Hematopoietic multipotent progenitor cell treated with erythropoietin and hydrocortisone succinate and interleukin-3 and kit ligand, for 8 days (in vitro differentiated cells): ENCODE data around the gene PLXNA4.

Experiments
- DNase-seq: peaks from one replicate; pipeline ENCODE4 v3.0.0-alpha.2; 2015

PLXNA4 gene

DNA sequence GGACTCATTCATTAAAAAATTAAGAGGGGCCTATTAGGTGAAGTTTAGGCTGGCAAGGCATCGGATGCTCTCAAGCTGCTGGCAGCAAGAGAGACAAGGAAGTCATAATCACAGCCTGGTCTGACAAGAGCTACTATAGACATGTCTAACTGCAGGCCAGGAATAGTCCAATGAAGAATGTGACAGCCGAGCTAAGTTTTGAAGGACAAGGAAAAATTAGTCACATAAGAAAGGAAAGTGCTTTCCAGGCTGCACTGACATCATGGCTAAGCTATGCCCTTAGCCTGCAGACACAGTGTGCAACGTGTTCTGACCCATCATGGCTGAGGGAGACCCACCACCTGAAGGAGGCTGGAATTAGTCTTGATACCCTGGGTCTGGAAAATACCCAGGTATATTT is 281.1 kb downstream of the PLXNA4 start:
- no peak for DNase-seq

- no peak for DNase-seq
Measured at GRCh38 chr7:132292803-132293202, 283.5 kb downstream of the PLXNA4 start.

- no peak for DNase-seq
Measured at GRCh38 chr7:132291481-132291880, 284.8 kb downstream of the PLXNA4 start.

DNA sequence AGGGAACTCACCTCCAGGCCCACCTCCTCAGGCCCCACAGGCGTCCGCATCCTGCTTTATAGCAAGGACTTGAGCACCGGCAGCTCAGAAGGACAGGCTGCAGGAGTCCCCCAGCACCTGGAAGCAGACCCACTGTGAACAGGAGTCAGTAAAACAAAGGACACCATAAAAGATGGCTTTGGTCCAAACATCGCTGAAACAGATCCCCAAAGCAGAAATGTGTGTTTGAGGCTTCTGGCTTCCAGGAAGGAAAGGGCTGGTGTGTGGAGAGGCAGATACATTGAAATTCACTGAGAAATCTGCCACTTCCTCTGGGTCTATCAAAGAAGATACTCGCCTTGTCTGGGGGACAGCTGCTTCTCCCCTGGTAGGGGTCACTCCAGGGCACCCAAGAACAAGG is 286.2 kb downstream of the PLXNA4 start:
- DNase-seq, result no peak

DNA sequence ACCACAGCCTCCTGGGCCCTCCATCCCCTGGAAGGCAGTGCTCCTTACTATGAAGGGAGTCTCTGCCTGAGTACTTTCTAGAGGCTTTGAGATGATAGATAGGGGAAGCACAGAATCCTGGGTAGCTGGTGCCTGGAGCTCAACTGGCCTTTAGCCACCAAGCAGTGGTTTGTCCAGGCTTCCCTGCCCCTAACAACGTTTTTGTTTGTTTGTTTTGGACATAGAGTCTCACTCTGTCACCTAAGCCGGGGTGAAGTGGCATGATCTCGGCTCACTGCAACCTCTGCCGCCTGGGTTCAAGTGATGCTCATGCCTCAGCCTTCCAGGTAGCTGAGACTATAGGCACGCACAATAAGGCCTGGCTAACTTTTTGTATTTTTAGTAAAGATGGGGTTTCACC is 289.4 kb downstream of the PLXNA4 start:
- no peak for DNase-seq

DNA sequence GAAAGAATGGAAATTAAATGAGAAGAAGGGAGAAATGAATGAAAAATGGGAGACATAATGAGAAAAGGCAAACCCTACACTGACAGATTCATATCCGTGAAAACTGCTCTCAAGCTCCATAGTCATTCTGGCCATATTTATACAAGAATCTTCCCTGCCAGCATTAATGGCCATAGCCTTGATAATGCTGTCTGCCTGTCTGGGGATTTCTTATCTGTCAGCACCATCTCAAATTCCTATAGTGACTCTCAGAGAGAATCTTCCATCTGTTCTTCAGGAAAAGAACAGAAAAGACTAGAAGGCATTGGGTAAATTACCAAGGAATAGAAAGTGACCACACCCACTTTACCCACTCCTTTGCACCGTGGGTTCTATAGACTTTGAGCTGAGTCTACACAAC is 295.9 kb downstream of the PLXNA4 start:
- no peak for DNase-seq

DNA sequence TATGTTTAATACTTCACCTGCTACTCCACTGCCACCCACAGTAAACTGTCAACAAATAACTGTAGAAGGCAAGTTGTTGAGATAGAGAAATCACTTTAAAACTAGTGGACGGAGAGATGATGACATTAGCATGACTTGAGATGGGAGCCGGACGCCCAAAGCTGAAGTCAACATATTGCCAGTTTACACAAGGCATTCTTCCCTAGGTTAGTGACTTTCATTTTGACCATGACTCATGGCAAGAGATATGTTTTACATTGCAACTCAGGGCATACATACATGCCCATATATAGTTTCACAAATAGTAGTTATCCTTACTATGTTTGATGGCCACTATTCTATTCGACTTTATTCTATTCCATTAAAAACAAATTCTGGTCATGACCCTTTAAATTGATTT is 296.6 kb downstream of the PLXNA4 start:
- DNase-seq, result no peak

GRCh38 chr7:132276976-132277725 is 299.1 kb downstream of the PLXNA4 start:
- no peak for DNase-seq

DNA sequence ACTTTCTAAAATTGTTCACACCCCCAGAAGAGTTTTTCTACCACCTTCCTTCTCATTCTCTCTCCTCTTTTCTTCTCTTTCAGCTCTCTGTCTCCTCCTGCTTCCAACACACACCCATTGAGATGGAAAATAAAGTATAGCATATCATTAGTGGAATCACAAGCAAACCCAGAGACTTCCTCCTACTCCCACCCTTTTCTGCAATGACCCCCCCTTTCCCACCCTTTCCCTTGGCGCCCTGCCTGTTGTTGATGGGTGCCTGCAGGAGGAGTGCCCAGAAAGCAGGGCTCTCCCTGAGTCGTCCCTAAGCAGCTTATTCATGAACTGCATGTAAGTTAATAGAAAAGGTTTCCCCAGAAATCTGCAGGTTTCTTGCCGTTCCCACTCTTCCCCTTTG is 300.0 kb downstream of the PLXNA4 start:
- DNase-seq, result no peak

GRCh38 chr7:132275416-132276233 is 300.6 kb downstream of the PLXNA4 start:
- no peak for DNase-seq

GRCh38 chr7:132272763-132273371 is 303.4 kb downstream of the PLXNA4 start:
- DNase-seq, result no peak

DNA sequence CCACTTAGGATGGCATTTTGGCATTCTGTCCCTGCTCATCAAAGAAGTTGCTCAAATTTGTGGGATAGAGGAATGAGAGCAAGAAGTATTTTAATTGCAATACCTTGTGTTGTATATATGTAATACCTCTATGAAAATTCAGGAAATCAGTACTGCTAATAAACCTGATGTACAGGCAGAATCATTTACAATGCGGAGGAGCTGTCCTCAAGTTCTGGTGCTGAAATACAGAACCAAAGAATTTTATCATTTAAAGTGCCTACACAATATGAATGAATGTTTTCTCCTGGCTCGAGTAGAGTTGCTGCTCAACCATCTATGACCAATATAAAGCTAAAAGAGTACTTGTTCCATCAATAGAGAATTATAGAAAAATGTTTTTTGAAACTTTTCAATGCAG is 305.8 kb downstream of the PLXNA4 start:
- peak; percentile 5 for DNase-seq

GRCh38 chr7:132269718-132270117 is 306.6 kb downstream of the PLXNA4 start:
- no peak for DNase-seq

- DNase-seq, result no peak
Measured at GRCh38 chr7:132263151-132263550, 313.1 kb downstream of the PLXNA4 start.

DNA sequence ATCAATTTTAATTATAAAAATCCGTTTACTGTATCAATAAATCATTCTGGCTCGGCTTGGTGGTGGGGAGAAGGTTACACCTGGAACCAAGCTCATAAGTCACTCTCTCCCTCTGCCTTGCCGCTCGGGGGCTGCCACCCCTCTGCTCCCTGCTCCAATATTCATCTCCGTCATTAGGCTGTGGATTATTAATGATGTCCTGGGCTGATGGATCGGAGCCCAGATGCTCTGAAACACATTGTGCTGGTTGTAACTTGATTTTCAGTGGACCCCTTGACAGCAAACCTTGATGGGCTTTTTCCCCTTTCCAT is 314.2 kb downstream of the PLXNA4 start:
- DNase-seq, result no peak

DNA sequence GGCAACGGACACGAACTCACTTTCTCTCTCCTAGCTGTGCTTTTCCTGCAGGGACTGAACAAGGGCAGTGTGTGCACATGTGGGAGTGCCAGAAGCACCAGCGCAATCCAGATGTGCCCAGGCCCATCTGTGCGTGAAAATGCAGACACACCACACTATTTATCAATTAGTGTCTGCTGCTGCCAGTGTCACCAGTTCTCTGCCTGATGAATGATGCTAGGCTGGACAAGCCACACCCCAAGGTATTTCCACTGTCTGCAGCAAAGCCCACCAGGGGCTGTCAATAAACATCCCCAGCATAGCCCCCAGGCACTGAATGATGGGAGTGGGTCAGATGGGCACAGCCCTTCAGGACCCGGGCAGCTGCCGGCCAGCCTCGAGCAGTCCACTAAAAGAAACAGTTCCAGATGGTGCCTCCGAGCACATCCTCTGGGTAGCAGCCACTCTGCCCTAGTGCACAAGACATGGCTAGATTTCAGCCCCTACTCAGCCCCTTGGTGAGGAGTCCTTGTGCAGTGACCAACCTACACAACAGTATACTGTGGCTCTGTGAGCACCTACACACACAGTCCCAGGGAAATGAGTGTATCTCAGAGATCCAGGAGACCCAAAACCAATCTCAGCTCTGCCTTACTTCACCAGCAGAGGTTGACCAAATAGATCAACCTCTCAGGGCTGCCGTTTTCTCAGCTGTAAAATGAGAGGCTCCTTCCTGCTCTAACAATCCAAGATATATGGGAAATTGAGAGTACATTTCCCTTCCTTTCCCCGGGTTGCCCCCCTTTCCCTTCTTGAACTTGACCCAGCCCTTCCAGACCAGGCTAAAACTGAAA is 314.7 kb downstream of the PLXNA4 start:
- no peak for DNase-seq

DNA sequence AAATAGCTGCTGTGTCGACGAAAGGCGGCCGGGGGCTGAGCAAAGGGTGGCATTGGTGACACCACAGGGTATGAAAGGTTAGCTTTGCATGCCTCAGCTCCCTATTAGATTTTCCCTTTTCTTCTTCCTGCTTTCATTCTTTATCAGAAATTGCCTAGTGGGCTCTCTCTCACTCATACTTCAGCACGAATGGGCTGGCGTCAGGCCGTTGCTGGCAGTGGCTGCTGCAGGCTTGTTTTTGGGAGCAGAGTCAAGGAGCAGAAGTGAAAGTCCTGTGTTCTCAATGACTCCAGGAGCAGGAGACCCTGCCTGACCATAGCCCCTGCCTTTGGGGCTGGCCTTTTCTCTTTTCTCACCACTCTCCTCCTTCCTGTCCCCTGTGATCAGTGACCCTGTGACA is 318.0 kb downstream of the PLXNA4 start:
- no peak for DNase-seq

DNA sequence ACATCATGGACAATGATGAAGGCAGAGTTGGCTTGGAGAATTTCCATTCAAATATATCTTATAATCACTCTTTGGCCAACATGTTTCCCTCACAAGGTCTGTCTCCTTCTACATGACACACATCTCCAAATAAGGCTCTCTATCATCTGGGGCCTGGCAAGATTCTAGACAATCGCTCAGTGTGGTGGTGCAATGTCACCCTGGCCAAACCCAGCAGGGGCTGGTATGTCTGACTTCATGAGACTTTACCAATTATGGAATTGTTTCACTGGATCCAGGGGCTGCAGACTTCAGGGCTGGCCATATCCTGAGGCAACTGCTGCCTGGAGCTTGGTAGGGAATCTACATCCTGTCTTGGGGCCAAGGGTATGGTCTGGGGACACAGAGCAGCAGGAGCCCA is 319.0 kb downstream of the PLXNA4 start:
- DNase-seq, result no peak

- DNase-seq, result no peak
Measured at GRCh38 chr7:132256721-132257212, 319.5 kb downstream of the PLXNA4 start.

DNA sequence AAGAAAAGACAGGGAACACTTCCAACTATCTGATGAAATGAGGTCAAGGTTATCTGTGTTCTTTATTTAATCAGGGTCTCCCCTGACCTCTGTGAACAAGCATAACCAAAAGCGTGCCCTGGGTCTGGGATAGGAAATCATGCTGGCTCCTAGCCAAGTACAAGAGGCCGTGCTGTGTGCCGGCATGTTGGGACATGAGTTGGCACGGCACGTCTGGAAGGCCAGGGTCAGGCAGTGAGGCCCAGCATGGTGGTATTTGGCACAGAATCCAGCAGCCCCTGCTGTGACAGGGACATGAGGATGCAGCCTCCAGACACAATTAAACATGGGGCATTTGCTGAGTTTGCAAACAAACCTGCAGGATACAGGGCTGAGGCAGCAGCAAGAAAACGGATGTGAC is 320.4 kb downstream of the PLXNA4 start:
- DNase-seq, result no peak

GRCh38 chr7:132255115-132255797 is 321.0 kb downstream of the PLXNA4 start:
- DNase-seq, result no peak

DNA sequence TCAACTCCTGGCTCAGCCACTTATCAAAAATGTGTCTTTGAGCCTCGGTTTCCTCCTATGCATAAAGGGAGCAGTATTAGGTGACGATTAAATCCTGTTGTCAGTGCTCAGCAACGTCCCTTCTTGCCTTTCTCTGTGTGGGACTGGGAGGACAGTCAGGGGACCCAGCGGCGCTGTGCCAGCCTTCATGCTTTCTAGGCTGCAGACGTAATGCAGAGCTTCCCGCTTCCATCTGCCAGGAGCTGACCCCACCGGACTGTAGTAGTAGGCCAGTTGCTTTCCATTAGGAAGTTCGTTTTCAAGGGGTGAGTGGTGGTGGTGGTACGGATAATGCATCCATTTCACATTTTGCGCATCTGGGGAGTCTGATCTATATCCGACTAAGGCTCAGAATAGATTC is 321.8 kb downstream of the PLXNA4 start:
- DNase-seq, result no peak

DNA sequence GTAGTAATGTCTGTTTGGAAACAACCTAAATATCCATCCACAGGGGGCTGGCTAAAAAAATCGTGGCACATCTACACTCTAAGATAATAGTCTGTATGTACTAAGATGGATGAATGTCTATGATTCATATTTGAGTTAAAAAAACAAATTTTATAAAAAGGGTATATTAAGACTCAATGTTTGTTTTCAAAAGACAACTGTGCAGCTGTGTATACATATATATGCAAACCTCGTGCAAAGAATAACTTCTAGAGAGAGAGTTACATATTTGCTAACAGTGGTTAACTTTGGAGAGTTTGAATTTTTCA is 323.5 kb downstream of the PLXNA4 start:
- no peak for DNase-seq
